Glutamatergic neuron (in vitro differentiated cells): Measurements from ENCODE around the gene NOBOX. TPM values are rescaled to one million over a fixed set of nuclear protein-coding genes. Genes with fewer than 3 reads are reported as not detected.

Source experiments
- DNase-seq: peaks from one replicate; pipeline ENCODE4 v3.0.0; 2022
- H3K27ac Mint-ChIP-seq: one replicate; pipeline ENCODE4 v1.8.0; 2020; ENCODE audit warnings: mild to moderate bottlenecking, mixed read lengths, inconsistent platforms; ENCODE audit not compliant: unreplicated experiment
- H3K27me3 Mint-ChIP-seq: one replicate; pipeline ENCODE4 v1.8.0; 2020; ENCODE audit warnings: mild to moderate bottlenecking, moderate library complexity, mixed read lengths, inconsistent platforms; ENCODE audit not compliant: unreplicated experiment
- H3K36me3 Mint-ChIP-seq: one replicate; pipeline ENCODE4 v1.8.0; 2020; ENCODE audit warnings: mild to moderate bottlenecking, mixed read lengths, inconsistent platforms; ENCODE audit not compliant: unreplicated experiment
- H3K4me1 Mint-ChIP-seq: one replicate; pipeline ENCODE4 v1.8.0; 2020; ENCODE audit warnings: mild to moderate bottlenecking, low read depth, mixed read lengths, inconsistent platforms; ENCODE audit not compliant: unreplicated experiment
- H3K4me3 Mint-ChIP-seq: one replicate; pipeline ENCODE4 v1.8.0; 2020; ENCODE audit warnings: mild to moderate bottlenecking, mixed read lengths, inconsistent platforms; ENCODE audit not compliant: unreplicated experiment
- H3K9me3 Mint-ChIP-seq: one replicate; pipeline ENCODE4 v1.8.0; 2020; ENCODE audit warnings: mild to moderate bottlenecking, moderate library complexity, mixed read lengths, inconsistent platforms; ENCODE audit not compliant: unreplicated experiment
- total RNA-seq: library from RNA; stranded (reverse); fragmentation: NEBNext Ultra II Directional; extraction: Animal tissue kit (Norgen Biotek cat#: 25700); gene quantifications from one replicate; pipeline ENCODE4 v1.2.1, GENCODE V29; 2021; ENCODE audit not compliant: unreplicated experiment
- TF ChIP-seq, protein P1 (sequence below): fragments of 200-600 bp; sonication (generic); IDR thresholded peaks from one replicate; pipeline ENCODE4 v1.5.0; 2021; ENCODE audit not compliant: partially characterized antibody, unreplicated experiment

The NOBOX gene
- total RNA-seq, 1 donor from 2014 or later = not detected

DNA sequence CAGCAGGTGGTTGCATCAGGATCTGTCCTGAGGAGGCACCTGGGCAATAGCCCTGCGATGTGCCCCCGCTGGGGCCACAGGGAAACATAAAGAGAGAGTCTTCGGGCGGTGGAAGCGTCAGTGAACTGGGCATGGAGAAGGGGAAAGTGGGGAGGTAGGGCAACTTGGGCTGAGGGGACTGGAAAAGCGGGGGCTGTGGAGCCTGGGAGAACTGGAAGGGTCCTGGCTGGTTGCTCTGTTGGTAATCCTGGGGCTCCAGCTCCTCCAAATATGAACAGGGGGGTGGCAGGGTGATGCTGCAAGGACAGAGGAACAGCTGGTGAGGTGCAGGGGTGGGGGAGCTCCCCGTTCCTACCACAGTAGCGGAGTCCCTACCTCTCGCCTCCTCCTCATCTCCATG lies 5.2 kb downstream of the NOBOX start:
- H3K4me3 Mint-ChIP-seq = no peak overlapping the region
- H3K27ac Mint-ChIP-seq = no peak overlapping the region
- H3K4me1 Mint-ChIP-seq = no peaks in the 10 kb centered on the region
- H3K9me3 Mint-ChIP-seq = peaks cover 2% of the 10 kb centered on the region
- no peak for DNase-seq
- TF ChIP-seq, protein P1, sequence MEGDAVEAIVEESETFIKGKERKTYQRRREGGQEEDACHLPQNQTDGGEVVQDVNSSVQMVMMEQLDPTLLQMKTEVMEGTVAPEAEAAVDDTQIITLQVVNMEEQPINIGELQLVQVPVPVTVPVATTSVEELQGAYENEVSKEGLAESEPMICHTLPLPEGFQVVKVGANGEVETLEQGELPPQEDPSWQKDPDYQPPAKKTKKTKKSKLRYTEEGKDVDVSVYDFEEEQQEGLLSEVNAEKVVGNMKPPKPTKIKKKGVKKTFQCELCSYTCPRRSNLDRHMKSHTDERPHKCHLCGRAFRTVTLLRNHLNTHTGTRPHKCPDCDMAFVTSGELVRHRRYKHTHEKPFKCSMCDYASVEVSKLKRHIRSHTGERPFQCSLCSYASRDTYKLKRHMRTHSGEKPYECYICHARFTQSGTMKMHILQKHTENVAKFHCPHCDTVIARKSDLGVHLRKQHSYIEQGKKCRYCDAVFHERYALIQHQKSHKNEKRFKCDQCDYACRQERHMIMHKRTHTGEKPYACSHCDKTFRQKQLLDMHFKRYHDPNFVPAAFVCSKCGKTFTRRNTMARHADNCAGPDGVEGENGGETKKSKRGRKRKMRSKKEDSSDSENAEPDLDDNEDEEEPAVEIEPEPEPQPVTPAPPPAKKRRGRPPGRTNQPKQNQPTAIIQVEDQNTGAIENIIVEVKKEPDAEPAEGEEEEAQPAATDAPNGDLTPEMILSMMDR = no peak
- H3K36me3 Mint-ChIP-seq = no peaks in the 10 kb centered on the region
- H3K27me3 Mint-ChIP-seq = peaks cover 2% of the 10 kb centered on the region

DNA sequence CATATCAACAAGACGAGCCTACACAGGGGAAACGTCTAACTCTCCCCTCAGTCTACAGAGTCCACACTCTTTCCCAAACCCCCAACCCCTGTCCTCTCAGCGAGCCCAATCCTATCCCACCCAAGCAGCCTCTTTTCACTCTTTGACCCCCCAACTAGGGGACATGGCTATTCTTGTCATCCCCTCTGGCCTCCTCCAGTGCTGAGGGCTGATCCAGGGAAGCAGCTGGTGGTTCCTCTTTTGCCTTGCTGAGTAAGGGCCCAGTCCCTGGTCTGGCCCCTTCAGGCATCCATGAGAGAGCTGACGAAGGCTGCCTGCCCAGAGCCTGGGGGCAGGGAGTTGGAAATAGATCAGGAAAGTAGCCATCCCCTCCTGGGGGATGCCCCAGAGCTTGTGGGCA lies 6.4 kb downstream of the NOBOX start:
- Mint-ChIP-seq H3K27ac (no peak overlapping the region), H3K36me3 (no peaks in the 10 kb centered on the region), H3K4me1 (no peaks in the 10 kb centered on the region), H3K27me3 (peaks cover 2% of the 10 kb centered on the region), H3K4me3 (no peak overlapping the region), H3K9me3 (peaks cover 2% of the 10 kb centered on the region)
- no peak for DNase-seq
- TF ChIP-seq, protein P1 = no peak

DNA sequence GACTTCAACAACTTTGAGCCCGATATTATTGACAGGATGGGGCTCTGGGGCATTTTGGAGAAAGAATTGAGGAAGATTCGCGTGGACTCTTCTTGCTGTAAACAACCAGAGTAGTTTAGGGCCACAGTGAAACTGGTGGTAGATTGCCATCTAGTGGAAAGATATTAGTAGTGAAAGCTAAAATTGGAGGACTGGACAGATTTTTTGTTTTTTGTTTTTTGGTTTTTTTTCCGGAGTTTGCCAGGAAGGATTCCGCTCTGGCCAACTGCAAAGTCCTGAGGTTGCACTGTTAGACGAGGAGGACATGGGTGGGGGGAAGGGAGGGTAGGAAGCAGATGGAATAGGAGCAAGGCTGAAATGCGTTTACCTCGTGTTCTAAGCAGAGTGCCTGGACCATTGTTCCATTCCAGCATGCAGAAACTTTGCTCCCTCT lies 11.7 kb downstream of the NOBOX start:
- H3K27ac Mint-ChIP-seq = peak overlapping the region; percentile 55
- peaks cover 8% of the 10 kb centered on the region for H3K4me1 Mint-ChIP-seq
- TF ChIP-seq, protein P1 = peak; percentile 73
- H3K4me3 Mint-ChIP-seq = no peak overlapping the region
- H3K36me3 Mint-ChIP-seq = no peaks in the 10 kb centered on the region
- H3K27me3 Mint-ChIP-seq = peaks cover 2% of the 10 kb centered on the region
- H3K9me3 Mint-ChIP-seq = peaks cover 2% of the 10 kb centered on the region
- DNase-seq = no peak

DNA sequence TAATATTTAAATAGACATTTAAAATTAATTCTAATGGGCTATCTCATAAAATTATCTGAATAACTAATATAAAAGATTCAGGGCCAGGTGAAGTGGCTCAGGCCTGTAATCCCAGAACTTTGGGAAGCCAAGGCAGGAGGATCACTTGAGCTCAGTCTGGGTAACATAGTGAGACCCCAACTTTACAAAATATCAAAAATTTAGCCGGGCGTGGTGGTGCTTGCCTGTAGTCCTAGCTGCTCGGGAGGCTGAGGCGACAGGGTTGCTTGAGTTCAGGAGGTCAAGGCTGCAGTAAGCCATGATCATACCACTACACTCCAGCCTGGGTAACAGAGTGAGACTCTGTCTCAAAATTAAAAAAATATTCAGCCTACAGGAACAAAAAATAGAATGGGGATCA lies 12.5 kb downstream of the NOBOX start:
- Mint-ChIP-seq H3K9me3 (peaks cover 2% of the 10 kb centered on the region), H3K4me3 (no peak overlapping the region), H3K4me1 (peaks cover 8% of the 10 kb centered on the region), H3K36me3 (no peaks in the 10 kb centered on the region), H3K27ac (no peak overlapping the region), H3K27me3 (peaks cover 2% of the 10 kb centered on the region)
- TF ChIP-seq, protein P1 = no peak
- DNase-seq = no peak

DNA sequence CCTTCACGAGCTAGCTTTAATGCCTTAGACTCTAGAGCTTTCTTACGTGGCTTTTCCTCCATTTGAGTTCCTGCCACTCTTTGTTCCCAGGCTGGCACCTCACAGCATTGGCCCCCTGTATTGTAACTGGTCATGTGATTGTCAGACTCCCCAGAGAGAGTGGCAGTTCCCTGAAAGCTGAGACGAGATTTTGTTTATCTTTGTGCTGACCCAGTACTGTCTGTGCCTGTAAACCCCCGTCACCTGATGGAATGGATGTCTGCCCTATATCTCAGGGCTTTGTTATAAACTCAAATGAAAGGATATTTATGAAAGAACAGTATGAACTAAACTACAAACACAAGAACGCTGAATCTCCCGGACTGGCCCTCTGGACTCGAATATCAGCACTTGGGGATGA lies 13.0 kb downstream of the NOBOX start:
- Mint-ChIP-seq H3K27ac (no peak overlapping the region), H3K36me3 (no peaks in the 10 kb centered on the region), H3K27me3 (peaks cover 2% of the 10 kb centered on the region), H3K9me3 (peaks cover 2% of the 10 kb centered on the region), H3K4me1 (peaks cover 8% of the 10 kb centered on the region), H3K4me3 (no peak overlapping the region)
- no peak for DNase-seq
- TF ChIP-seq, protein P1 = no peak
